Endothelial cell of umbilical vein (primary cell): ENCODE data around the gene JAG2.

ENCODE experiments used
- CTCF ChIP-seq, 2 donors: IDR thresholded peaks; 1 replicate in 1 of 2; 2 replicates in 1 of 2; pipeline ENCODE4 v1.5.1; 2011; ENCODE audit warnings: low read length in 2 of 2, mild to moderate bottlenecking in 2 of 2, moderate library complexity in 2 of 2, control low read depth in 1 of 2, inconsistent platforms in 1 of 2, low read depth in 1 of 2; ENCODE audit not compliant: insufficient read depth in 1 of 2; ENCODE audit errors: extremely low read depth in 1 of 2
- EZH2 ChIP-seq: IDR thresholded peaks from 2 replicates; pipeline ENCODE4 v1.6.1; 2012; ENCODE audit warnings: borderline replicate concordance, low read depth, mild to moderate bottlenecking, moderate library complexity, low read length, inconsistent platforms; ENCODE audit not compliant: severe bottlenecking
- FOS ChIP-seq: IDR thresholded peaks from 2 replicates; pipeline ENCODE4 v1.6.1; 2011; ENCODE audit warnings: mild to moderate bottlenecking, low read length, moderate library complexity, borderline replicate concordance; ENCODE audit not compliant: insufficient read depth
- GATA2 ChIP-seq: IDR thresholded peaks from 2 replicates; pipeline ENCODE4 v1.7.0; 2011; ENCODE audit warnings: low read depth, mild to moderate bottlenecking, moderate library complexity, mixed read lengths, low read length; ENCODE audit not compliant: insufficient read length, insufficient read depth
- JUN ChIP-seq: IDR thresholded peaks from 2 replicates; pipeline ENCODE4 v1.6.1; 2011; ENCODE audit warnings: borderline replicate concordance, low read depth; ENCODE audit not compliant: insufficient read length, insufficient read depth
- MAX ChIP-seq: IDR thresholded peaks from 2 replicates; pipeline ENCODE4 v1.6.1; 2011; ENCODE audit not compliant: insufficient read depth, insufficient read length
- MYC ChIP-seq: IDR thresholded peaks from one replicate; pipeline ENCODE4 v1.6.1; 2011; ENCODE audit warnings: mild to moderate bottlenecking, low read depth, low read length
- POLR2A ChIP-seq: IDR thresholded peaks from 2 replicates; pipeline ENCODE4 v1.6.1; 2012; ENCODE audit warnings: low read depth, mild to moderate bottlenecking, control low read depth, low read length
- POLR2AphosphoS5 ChIP-seq: IDR thresholded peaks from 2 replicates; pipeline ENCODE4 v1.6.1; 2012; ENCODE audit warnings: low read depth, mild to moderate bottlenecking, control low read depth, low read length, moderate library complexity; ENCODE audit not compliant: insufficient read depth

- TF ChIP-seq MYC: no peak
- no peak for TF ChIP-seq EZH2
- no peak for TF ChIP-seq CTCF (IDR thresholded peaks at IDR 0.05; ENCODE audit: extremely low read depth in 1 of 2, insufficient read depth in 1 of 2, low read depth in 1 of 2, low read length in 2 of 2)
- no peak for TF ChIP-seq POLR2AphosphoS5
- TF ChIP-seq POLR2A: no peak
- no peak for TF ChIP-seq MAX
- no peak for TF ChIP-seq FOS
- no peak for TF ChIP-seq JUN
- no peak for TF ChIP-seq GATA2
Measured at GRCh38 chr14:105124823-105125222, 43.8 kb downstream of the JAG2 start.
